Measurements from ENCODE around the gene CARS2. TPM values are rescaled to one million over a fixed set of nuclear protein-coding genes. Genes with fewer than 3 reads are reported as not detected.
"Not testable (repeated sequence)": the region's sequence is repeated elsewhere in the genome, so short reads cannot be mapped to it uniquely, and the experiment has no call there.

CARS2 gene
- polyA plus RNA-seq, 1 donor, result 73.4 TPM

DNA sequence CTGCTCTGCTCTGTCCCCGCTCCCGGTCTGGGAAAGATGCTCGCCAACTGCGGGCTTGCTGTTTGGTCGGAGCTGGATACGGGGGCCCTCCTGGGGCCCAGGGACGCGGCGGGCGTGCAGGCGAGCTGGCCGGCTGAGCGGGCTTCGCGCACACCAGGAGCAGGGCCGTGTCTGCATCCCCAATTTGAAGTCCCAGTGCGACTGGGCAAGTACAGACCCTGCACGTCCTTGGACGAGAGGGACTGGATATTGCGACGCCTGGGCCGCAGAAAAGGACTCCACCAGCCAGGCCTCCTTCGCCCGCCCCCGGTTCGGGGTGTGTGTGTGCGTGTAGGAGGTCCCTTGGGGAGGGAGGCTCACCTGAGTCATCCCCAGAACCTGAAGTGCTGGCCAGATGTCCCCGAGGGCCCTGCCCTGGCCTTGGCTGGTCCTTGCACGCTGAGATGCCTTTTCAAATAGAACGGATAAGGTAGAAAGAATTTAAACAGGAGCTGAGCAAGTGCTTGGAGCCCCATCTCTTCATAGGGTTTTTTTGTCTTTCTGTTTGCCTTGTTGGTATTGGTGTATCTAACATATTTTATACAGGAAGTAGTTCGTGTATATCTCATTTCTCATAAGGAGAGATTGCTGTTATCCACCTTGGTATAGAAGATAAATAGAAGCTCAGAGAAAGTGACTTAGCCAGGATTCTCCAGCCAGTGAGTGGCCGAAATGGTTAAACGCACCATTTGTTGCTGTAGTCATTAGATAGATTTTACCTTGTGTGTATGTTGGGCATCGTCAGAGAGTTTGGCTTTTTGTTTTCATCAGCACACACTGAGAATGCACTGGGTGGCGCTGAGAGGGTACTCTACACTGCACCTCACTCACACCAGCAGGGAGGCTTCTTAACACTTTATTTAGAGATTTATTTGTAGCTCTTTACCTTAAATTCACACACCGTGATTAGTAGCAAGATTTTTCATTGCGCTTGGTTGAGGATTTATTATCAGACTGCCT is 89.5 kb downstream of the CARS2 start:
- DNase-seq, result no peak

DNA sequence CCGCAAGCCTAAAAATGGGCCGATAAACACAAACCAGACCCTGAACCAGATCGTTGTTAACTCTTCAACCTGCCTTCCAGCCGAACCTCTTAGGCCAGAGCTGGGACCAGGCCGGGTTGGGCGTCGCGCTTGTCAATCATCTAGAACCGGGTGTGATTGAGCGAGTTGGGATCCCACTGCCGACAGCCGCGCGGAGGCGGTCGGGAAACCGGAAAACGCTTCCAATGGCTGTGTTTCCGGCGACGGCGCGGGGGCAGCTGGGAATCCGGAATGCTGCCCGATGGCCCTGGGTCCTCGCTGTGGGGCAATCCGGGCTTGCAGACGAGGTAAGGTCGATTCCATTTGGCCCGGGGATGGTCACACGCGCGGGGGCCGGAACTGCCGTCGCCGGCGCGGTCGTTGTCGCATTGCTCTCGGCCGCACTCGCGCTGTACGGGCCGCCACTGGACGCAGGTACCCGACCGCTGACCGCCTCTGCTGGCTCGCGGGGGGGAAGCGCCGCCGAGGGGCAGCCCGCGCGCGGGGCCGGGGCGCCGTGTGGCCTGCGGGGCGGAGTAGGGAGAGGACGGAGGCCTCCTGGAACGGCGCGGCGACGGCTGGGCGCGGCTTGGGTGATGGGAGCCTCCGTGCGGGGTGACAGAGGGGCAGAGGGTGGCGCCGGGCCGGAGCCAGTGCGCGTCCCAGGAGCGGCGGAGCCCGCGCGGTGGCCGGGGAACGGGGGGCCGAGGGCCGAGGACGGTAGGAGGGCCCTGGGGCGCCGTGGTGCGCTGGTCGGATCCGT is 90.4 kb downstream of the CARS2 start, which contains the start of gene NAXD:
Gene NAXD, plus strand, starts transcription at position 224 of the 781 bp plus-strand sequence. Its CDS starts 57 bp downstream, at position 281.
- peak; percentile 92 for DNase-seq

DNA sequence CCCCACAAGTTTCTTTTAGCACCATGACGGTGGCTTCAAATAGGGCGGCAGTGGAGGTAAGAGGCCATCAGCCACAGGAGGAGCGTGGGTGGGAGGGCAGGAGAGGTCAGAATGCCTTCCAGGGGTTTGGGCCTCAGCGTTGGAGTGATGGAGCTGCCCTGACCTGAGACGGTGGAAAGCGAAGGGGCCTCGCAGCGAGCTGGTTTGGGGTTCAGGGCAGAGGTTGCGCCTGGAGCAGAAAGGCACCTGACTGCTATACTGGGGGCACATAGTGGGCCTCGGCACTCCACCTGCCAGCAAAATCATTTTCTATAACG is 91.0 kb downstream of the CARS2 start:
- no peak for DNase-seq

DNA sequence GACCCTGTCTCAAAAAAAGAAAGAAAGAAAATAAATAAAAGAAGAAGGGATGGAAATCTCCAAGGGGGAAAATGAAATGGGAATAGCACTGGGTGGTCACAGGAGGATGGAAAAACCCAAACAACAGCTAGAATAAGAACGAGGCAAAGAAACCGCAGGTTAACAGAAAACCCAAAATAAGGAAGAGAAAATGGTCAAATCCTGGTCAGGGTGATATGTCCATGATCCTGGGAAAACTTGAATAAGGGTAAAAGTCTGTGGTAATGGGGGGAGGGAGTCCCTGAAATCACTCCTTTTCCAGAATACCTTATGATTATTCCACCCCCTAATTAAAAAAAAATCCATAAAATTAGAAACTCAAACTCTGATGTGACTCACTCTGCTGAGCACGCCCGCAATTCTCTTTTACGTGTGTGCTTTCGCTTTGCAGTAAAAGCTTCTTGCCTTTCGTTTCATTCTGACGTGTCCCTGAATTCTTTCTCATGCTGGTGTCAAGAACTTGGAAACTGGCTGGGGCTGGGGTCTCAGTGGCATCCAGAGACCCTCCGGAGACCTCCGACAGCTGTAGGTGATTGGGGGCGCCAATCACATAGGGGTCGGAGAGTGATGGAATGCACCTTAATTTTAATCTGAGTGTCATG is 94.8 kb downstream of the CARS2 start:
- no peak for DNase-seq

DNA sequence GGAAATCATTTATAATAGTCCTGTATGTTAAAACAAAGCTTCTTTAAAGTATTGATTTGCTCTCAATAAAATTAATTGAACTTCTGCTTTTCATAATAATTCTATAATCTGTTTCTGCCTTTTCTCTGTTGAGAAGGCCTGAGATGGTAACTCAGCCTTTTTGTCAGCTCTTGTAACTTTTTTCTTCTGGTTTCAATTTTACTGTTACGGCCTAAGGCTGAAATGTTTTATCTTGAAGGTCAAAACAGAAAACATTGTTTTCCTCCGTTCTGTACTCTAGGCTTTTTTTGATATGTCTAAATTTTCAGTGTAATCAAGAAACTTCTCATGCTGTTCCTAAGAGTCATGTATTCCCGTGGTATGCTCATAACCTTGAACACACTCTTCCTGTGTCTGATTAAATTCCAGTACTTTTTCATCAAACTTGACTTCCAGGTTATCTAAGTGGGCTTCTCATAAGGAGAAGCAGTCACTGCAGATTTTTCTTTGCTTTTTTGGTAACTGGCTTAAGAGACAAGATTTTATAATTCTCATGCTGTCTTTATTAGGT is 98.2 kb downstream of the CARS2 start:
- DNase-seq, result no peak

DNA sequence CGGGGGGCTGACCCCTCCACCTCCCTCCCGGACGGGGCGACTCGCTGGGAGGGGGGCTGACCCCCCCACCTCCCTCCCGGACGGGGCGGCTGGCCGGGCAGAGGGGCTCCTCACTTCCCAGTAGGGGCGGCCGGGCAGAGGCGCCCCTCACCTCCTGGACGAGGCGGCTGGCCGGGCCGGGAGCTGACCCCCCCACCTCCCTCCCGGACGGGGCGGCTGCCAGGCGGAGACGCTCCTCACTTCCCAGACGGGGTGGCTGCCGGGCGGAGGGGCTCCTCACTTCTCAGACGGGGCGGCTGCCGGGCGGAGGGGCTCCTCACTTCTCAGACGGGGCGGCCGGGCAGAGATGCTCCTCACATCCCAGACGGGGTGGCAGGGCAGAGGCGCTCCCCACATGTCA is 99.6 kb downstream of the CARS2 start:
- not testable (repeated sequence) for DNase-seq

DNA sequence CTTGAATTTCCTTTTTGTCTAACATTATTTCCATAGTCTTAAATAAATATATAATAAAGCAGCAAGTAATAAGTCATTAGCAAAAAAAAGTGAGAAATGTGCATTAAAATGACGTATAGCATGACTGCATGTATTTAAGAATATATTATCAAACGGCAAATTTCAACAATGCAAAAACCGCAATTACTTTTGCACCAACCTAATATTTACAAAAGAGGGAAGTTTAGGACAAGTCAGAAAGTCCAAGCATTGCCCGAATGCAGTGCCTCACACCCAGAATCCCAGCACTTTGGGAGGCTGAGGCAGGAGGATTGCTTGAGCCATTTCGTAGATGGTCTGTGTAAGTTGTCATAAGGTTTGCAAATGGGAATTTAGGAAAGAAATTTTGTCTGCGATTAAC is 100.8 kb downstream of the CARS2 start:
- no peak for DNase-seq

DNA sequence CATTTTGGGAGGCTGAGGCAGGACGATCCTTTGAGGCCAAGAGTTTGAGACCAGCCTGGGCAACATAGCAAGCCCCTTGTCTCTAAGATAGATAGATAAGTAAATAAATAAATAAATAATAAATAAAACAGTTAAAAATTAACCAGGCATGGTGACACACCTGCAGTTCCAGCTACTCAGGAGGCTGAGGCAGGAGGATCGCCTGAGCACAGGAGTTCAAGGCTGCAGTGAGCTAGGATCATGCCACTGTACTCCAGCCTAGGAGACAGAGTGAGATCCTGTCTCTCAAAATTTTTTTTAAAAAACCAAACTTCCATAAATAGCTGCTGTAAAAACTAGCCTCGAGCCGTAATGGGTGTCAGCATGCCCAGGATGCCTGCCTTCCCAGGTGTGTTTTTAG is 104.9 kb downstream of the CARS2 start:
- DNase-seq, result no peak

DNA sequence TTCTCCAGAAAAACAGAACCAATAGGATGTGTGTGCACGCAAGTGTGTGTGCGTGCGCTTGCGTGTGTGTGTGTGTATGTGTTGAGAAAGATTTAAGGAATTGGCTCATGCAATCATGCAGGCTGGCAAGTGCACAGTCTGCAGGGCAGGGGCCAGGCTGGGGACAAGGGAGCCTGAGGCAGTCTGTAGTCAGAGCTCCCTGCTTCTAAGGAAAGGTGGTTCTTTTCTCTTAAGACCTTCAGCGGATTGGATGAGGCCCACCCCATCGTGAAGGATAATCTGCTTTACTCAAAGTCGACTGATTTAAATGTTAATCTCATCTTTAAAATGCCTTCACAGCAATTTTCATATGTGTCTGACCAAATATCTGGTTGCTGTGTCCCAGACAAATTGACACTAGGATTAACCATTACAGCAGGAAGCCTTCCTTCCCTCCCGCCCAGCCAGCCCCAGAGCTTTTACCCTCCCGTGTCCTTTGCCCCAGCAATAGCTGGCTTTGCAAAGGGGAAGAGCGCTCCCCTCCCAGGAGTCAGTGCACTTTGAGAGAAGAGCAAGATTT is 105.6 kb downstream of the CARS2 start:
- DNase-seq, result no peak

DNA sequence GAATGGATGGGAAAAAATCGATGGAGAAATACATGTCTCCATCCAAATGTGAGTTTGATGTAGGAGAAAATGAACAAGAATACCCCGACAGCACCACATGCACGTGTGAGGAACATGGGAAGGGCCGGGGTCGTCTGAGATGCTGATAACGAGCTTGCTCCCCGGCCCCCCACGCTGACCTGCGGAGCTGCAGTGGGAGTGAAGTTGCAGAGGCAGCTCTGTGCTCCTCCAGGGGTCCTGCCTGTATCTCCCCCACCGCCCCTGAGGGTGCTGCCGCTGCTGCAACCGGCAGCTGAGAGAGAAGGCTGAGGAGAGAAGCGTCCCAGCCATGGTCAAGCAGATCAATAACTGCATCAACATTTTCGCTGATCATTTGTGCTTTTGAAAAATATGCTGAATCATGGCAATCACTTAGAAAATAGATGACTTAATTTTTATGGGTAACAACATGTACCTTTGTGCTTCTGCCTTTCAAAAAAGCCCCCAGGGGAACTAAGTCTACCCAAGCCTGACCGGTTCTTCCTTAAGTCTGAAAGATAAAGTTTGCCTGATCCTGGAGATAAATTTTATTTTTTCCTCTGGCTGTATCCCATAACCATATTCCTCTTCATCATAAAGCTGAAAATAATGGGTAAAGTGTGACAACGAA is 108.8 kb downstream of the CARS2 start:
- DNase-seq, result no peak

DNA sequence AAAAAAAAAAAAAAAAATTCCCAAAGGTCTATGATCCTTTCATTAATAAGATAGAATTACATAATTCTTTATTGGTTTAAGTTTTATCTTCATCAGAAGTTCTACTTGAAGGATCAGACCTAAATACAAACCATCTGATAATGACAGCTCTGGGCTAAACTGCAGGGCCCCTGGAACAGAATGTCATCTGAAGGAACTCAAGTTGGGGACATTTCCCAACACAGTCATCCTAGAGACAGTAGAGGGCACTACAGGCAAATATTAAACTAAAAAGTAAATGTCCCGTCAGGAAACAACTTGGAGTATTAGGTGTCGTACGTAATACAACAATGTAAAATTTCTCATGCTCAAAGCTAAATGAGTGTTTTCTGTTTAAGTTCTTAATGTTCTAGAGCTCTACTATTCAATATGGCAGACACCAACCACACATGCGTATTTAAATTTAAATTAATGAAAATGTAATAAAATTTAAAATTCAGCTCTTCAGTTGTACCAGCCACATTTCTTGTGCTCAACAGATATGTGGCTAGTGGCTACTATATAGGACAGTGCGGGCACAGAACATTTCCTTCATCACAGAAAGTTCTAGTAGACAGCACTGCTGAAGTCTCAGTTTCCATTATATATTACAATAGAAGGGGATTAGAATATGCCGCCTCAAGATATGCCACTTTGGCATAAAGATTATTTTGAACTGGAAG is 112.3 kb downstream of the CARS2 start:
- DNase-seq, result peak; percentile 56

DNA sequence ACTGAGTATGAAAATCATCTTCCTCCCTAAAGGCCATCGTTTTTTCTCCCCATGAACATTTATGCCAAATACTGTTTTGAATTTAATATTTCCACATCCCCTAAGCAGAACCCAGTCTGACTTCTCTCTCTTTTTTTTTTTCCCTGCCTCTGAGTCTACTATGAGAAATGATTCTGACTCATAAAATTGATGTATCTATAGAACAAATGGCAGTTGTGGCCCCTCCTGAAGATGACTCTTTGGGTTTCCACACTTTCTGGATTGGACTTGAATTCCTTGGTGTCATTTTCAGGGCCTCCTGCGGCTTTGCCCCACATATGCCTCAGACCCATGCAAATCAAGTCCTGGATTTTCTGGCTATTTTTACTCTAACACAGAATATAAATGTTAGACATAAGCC is 113.3 kb downstream of the CARS2 start:
- no peak for DNase-seq

Other genes starting within 250 kb of the CARS2 start
- 2.9 TPM for gene RAB20, start 144.4 kb downstream of the CARS2 start, polyA plus RNA-seq (ENCODE audit: insufficient read length)
- 31.2 TPM for gene NAXD, start 90.6 kb downstream of the CARS2 start, polyA plus RNA-seq (ENCODE audit: insufficient read length)
- gene ING1, start 7.6 kb upstream of the CARS2 start, polyA plus RNA-seq (ENCODE audit: insufficient read length), result 10.1 TPM
- 252 TPM for gene ANKRD10, start 209.0 kb upstream of the CARS2 start, polyA plus RNA-seq (ENCODE audit: insufficient read length)